ENCODE data around the gene INHA.

INHA gene

GRCh38 chr2:219559156-219559915 lies 12.8 kb upstream of the INHA start:
- DNase-seq = no peak

- DNase-seq = no peak
Observed at GRCh38 chr2:219560037-219560892, 11.8 kb upstream of the INHA start.

- no peak for DNase-seq
Observed at GRCh38 chr2:219560893-219561178, 11.3 kb upstream of the INHA start.

GRCh38 chr2:219561179-219562048 lies 10.7 kb upstream of the INHA start:
- DNase-seq = no peak

- no peak for DNase-seq
Observed at GRCh38 chr2:219562049-219563020, 9.8 kb upstream of the INHA start.

- no peak for DNase-seq
Observed at GRCh38 chr2:219563271-219563928, 8.7 kb upstream of the INHA start.

- no peak for DNase-seq
Observed at GRCh38 chr2:219565130-219566080, 6.7 kb upstream of the INHA start.

GRCh38 chr2:219566640-219567039 lies 5.5 kb upstream of the INHA start:
- DNase-seq = no peak

- no peak for DNase-seq
Observed at GRCh38 chr2:219567131-219567530, 5.0 kb upstream of the INHA start.

GRCh38 chr2:219567791-219568361 lies 4.2 kb upstream of the INHA start:
- DNase-seq = no peak

- DNase-seq = no peak
Observed at GRCh38 chr2:219569041-219569440, 3.1 kb upstream of the INHA start.

- no peak for DNase-seq
Observed at GRCh38 chr2:219569635-219570034, 2.5 kb upstream of the INHA start.

GRCh38 chr2:219570194-219570923 lies 1.8 kb upstream of the INHA start:
- peak; percentile 20 for DNase-seq

GRCh38 chr2:219570924-219571310 lies 1.2 kb upstream of the INHA start:
- peak; percentile 9 for DNase-seq

GRCh38 chr2:219571311-219572236 lies 536 bp upstream of the INHA start, which contains the start of gene OBSL1:
OBSL1 (minus strand) TSS chr2:219571539; CDS start chr2:219571232, 307 bp downstream.
- DNase-seq = peak; percentile 89

GRCh38 chr2:219573166-219573565 lies 1.1 kb downstream of the INHA start:
- DNase-seq = no peak

- DNase-seq = no peak
Observed at GRCh38 chr2:219574484-219575311, 2.6 kb downstream of the INHA start.

Data from NCI-H146 (cell line).